ENCODE results near the gene GARNL3.

DNA sequence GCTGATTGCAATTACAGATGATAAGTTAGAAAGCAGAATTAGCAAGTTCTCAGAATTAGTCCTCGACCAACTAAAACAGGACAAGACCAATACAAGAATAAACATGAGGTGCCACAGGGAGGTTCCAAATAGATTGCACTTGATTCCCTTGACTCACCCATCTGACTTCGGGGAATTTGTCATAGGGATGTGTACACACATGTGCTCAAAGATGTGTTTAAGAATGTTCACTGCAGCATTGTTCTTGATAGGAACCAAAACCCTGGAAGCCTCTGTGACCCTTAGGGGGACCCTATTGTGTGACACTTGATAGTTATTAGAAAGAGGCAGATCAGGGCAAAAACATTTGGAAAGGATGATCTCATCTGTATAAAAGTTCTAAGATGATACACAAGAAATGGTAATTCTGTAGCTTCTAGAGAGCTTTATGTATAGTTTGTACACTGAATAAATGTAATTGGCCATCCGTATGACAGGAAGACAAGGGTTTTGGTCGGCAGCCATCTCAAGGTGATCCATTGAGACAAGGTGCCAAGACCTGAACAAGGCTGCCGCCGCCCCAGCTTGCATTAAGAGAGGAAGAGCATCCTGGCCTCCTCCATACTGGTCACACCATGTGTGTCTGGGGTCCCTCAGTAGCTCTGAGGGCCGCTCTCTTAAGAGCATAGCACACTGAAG lies 48.2 kb upstream of the GARNL3 start:
- TF ChIP-seq, protein P1, sequence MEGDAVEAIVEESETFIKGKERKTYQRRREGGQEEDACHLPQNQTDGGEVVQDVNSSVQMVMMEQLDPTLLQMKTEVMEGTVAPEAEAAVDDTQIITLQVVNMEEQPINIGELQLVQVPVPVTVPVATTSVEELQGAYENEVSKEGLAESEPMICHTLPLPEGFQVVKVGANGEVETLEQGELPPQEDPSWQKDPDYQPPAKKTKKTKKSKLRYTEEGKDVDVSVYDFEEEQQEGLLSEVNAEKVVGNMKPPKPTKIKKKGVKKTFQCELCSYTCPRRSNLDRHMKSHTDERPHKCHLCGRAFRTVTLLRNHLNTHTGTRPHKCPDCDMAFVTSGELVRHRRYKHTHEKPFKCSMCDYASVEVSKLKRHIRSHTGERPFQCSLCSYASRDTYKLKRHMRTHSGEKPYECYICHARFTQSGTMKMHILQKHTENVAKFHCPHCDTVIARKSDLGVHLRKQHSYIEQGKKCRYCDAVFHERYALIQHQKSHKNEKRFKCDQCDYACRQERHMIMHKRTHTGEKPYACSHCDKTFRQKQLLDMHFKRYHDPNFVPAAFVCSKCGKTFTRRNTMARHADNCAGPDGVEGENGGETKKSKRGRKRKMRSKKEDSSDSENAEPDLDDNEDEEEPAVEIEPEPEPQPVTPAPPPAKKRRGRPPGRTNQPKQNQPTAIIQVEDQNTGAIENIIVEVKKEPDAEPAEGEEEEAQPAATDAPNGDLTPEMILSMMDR (IDR thresholded peaks at IDR 0.05): no peak
- no peak for TF ChIP-seq POLR2A (IDR thresholded peaks at IDR 0.05)
